WTC11 (cell line): ENCODE results near the gene KHSRP. TPM values are rescaled to one million over a fixed set of nuclear protein-coding genes. Genes with fewer than 3 reads are reported as not detected.
A peak's percentile ranks its signal among the peaks of the same experiment; 100 is the strongest.

Source experiments
- ATAC-seq: fragments of 200-7000 bp; cut with Tn5 transposase; 2 replicates; pipeline ENCODE4 v1.10.0; 2021; ENCODE audit warnings: mild to moderate bottlenecking, moderate library complexity
- CTCF ChIA-PET: fragments of 300-600 bp; sonication (Branson Sonifier 250); formaldehyde crosslinking; loops from one replicate; lab custom pipeline; 2021; ENCODE audit warnings: antibody characterized with exemption; lab: Charles Lee
- POLR2A ChIA-PET: fragments of 350-600 bp; sonication (Branson Sonifier 250); formaldehyde crosslinking; loops from one replicate; lab custom pipeline; 2021; ENCODE audit warnings: antibody characterized with exemption; lab: Charles Lee
- DNase-seq: peaks from one replicate; pipeline ENCODE4 v3.0.0; 2021; ENCODE audit warnings: low spot score
- H3K27ac Mint-ChIP-seq: 2 replicates; pipeline ENCODE4 v1.8.0; 2021; ENCODE audit warnings: mixed read lengths
- H3K27me3 Mint-ChIP-seq: 2 replicates; pipeline ENCODE4 v1.8.0; 2021; ENCODE audit warnings: low read depth, mild to moderate bottlenecking, moderate library complexity, mixed read lengths
- H3K36me3 Mint-ChIP-seq: 2 replicates; pipeline ENCODE4 v1.8.0; 2021; ENCODE audit warnings: mixed read lengths
- H3K4me1 Mint-ChIP-seq: 2 replicates; pipeline ENCODE4 v1.8.0; 2022; ENCODE audit warnings: mixed read lengths
- H3K4me3 Mint-ChIP-seq: 2 replicates; pipeline ENCODE4 v1.8.0; 2021; ENCODE audit warnings: mild to moderate bottlenecking, moderate library complexity, mixed read lengths
- H3K9me3 Mint-ChIP-seq: 2 replicates; pipeline ENCODE4 v1.8.0; 2021; ENCODE audit warnings: mixed read lengths
- CREM ChIP-seq: sonication (generic); formaldehyde crosslinking; IDR thresholded peaks from 2 replicates; pipeline ENCODE4 v1.8.1; 2022; ENCODE audit warnings: mild to moderate bottlenecking, missing genetic modification reagents, moderate library complexity
- IRF2 ChIP-seq: sonication (generic); formaldehyde crosslinking; IDR thresholded peaks from 2 replicates; pipeline ENCODE4 v1.8.0; 2022; ENCODE audit warnings: low read depth, missing genetic modification reagents, borderline replicate concordance
- JAZF1 ChIP-seq: fragments of 250-450 bp; sonication (Bioruptor Pico); IDR thresholded peaks from 2 replicates; pipeline ENCODE4 v1.9.0; 2021; ENCODE audit warnings: moderate library complexity, mild to moderate bottlenecking, inconsistent platforms
- KAT7 ChIP-seq: sonication (generic); formaldehyde crosslinking; IDR thresholded peaks from 2 replicates; pipeline ENCODE4 v1.8.1; 2023; ENCODE audit warnings: missing genetic modification reagents, mild to moderate bottlenecking, borderline replicate concordance
- NFATC4 ChIP-seq: fragments of 250-450 bp; sonication (Bioruptor Pico); IDR thresholded peaks from 2 replicates; pipeline ENCODE4 v1.9.0; 2021; ENCODE audit warnings: mild to moderate bottlenecking
- NR2C2 ChIP-seq: sonication (generic); formaldehyde crosslinking; IDR thresholded peaks from 2 replicates; pipeline ENCODE4 v1.8.0; 2022; ENCODE audit warnings: mild to moderate bottlenecking, missing genetic modification reagents
- PRRX2 ChIP-seq: fragments of 250-450 bp; sonication (Bioruptor Pico); IDR thresholded peaks from 2 replicates; pipeline ENCODE4 v1.8.0; 2021; ENCODE audit warnings: mild to moderate bottlenecking
- SP1 ChIP-seq: sonication (generic); formaldehyde crosslinking; conservative IDR thresholded peaks from 2 replicates; pipeline ENCODE4 v1.8.1; 2022; ENCODE audit warnings: missing genetic modification reagents
- TCF7 ChIP-seq: sonication (generic); formaldehyde crosslinking; IDR thresholded peaks from 2 replicates; pipeline ENCODE4 v1.8.0; 2022; ENCODE audit warnings: mild to moderate bottlenecking, low read depth, missing genetic modification reagents, moderate library complexity
- TP53 ChIP-seq: sonication (generic); formaldehyde crosslinking; IDR thresholded peaks from 2 replicates; pipeline ENCODE4 v1.8.1; 2023; ENCODE audit warnings: mild to moderate bottlenecking, missing genetic modification reagents
- USF1 ChIP-seq: sonication (generic); formaldehyde crosslinking; IDR thresholded peaks from 2 replicates; pipeline ENCODE4 v1.8.0; 2022; ENCODE audit warnings: mild to moderate bottlenecking, missing genetic modification reagents
- ZNF263 ChIP-seq: sonication (generic); formaldehyde crosslinking; IDR thresholded peaks from 2 replicates; pipeline ENCODE4 v1.8.1; 2022; ENCODE audit warnings: low read depth, mild to moderate bottlenecking, moderate library complexity, missing genetic modification reagents
- ZNF281 ChIP-seq: sonication (generic); formaldehyde crosslinking; IDR thresholded peaks from 2 replicates; pipeline ENCODE4 v1.8.0; 2023; ENCODE audit warnings: mild to moderate bottlenecking, missing genetic modification reagents
- total RNA-seq: library from RNA; stranded (reverse); gene quantifications from 3 replicates; pipeline ENCODE4 v1.2.3, GENCODE V29; 2021
- TF ChIP-seq, protein P1 (sequence below): sonication (generic); formaldehyde crosslinking; IDR thresholded peaks from 2 replicates; pipeline ENCODE4 v1.8.0; 2022; ENCODE audit warnings: mild to moderate bottlenecking, missing genetic modification reagents
- TF ChIP-seq, protein P2 (sequence below): fragments of 250-450 bp; sonication (Bioruptor Pico); IDR thresholded peaks from 2 replicates; pipeline ENCODE4 v1.9.0; 2021; ENCODE audit warnings: mild to moderate bottlenecking, borderline replicate concordance
- TF ChIP-seq, protein P3 (sequence below): sonication (generic); formaldehyde crosslinking; IDR thresholded peaks from 2 replicates; pipeline ENCODE4 v1.8.1; 2022; ENCODE audit warnings: low read depth, mild to moderate bottlenecking, moderate library complexity, missing genetic modification reagents, borderline replicate concordance
- TF ChIP-seq, protein P4 (sequence below): fragments of 250-450 bp; sonication (Bioruptor Pico); conservative IDR thresholded peaks from 2 replicates; pipeline ENCODE4 v1.9.0; 2021; ENCODE audit warnings: mild to moderate bottlenecking

Gene KHSRP
- total RNA-seq, 1 experiment from 2014 or later: 572 TPM

GRCh38 chr19:6412061-6412446 is 12.6 kb downstream of the KHSRP start (continued):
- 0 out of 2 replicates have a peak, but pooled peaks have one; percentile 18 for TF ChIP-seq TP53 (CRISPR knock-in tag)
- 0 out of 2 replicates have a peak, but pooled peaks have one; percentile 12 for TF ChIP-seq PRRX2 (CRISPR knock-in tag)
- TF ChIP-seq TCF7 (CRISPR knock-in tag): no peak
- TF ChIP-seq, protein P1, sequence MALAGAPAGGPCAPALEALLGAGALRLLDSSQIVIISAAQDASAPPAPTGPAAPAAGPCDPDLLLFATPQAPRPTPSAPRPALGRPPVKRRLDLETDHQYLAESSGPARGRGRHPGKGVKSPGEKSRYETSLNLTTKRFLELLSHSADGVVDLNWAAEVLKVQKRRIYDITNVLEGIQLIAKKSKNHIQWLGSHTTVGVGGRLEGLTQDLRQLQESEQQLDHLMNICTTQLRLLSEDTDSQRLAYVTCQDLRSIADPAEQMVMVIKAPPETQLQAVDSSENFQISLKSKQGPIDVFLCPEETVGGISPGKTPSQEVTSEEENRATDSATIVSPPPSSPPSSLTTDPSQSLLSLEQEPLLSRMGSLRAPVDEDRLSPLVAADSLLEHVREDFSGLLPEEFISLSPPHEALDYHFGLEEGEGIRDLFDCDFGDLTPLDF (CRISPR knock-in tag): no peak
- TF ChIP-seq, protein P2, sequence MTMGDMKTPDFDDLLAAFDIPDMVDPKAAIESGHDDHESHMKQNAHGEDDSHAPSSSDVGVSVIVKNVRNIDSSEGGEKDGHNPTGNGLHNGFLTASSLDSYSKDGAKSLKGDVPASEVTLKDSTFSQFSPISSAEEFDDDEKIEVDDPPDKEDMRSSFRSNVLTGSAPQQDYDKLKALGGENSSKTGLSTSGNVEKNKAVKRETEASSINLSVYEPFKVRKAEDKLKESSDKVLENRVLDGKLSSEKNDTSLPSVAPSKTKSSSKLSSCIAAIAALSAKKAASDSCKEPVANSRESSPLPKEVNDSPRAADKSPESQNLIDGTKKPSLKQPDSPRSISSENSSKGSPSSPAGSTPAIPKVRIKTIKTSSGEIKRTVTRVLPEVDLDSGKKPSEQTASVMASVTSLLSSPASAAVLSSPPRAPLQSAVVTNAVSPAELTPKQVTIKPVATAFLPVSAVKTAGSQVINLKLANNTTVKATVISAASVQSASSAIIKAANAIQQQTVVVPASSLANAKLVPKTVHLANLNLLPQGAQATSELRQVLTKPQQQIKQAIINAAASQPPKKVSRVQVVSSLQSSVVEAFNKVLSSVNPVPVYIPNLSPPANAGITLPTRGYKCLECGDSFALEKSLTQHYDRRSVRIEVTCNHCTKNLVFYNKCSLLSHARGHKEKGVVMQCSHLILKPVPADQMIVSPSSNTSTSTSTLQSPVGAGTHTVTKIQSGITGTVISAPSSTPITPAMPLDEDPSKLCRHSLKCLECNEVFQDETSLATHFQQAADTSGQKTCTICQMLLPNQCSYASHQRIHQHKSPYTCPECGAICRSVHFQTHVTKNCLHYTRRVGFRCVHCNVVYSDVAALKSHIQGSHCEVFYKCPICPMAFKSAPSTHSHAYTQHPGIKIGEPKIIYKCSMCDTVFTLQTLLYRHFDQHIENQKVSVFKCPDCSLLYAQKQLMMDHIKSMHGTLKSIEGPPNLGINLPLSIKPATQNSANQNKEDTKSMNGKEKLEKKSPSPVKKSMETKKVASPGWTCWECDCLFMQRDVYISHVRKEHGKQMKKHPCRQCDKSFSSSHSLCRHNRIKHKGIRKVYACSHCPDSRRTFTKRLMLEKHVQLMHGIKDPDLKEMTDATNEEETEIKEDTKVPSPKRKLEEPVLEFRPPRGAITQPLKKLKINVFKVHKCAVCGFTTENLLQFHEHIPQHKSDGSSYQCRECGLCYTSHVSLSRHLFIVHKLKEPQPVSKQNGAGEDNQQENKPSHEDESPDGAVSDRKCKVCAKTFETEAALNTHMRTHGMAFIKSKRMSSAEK (CRISPR knock-in tag): no peak
- TF ChIP-seq SP1: no peak

- ChIA-PET POLR2A (interaction anchor here (0.7 kb wide), 1 partner anchor 9 kb away, joined by 3 read pairs; no protein-coding TSS in a partner anchor), CTCF (no interaction called here)
- Mint-ChIP-seq H3K4me1 (peaks cover 6% of the 10 kb centered on the region), H3K27me3 (no peaks in the 10 kb centered on the region), H3K27ac (no peak overlapping the region), H3K9me3 (no peaks in the 10 kb centered on the region), H3K4me3 (no peak overlapping the region), H3K36me3 (peaks cover 6% of the 10 kb centered on the region)
- DNase-seq: no peak
- ATAC-seq: no peak
- TF ChIP-seq NR2C2 (CRISPR knock-in tag) (no peak), JAZF1 (no peak), KAT7 (no peak), ZNF281 (no peak), CREM (no peak), NFATC4 (no peak), IRF2 (CRISPR knock-in tag) (no peak), USF1 (CRISPR knock-in tag) (no peak), ZNF263 (CRISPR knock-in tag) (no peak)
- TF ChIP-seq, protein P2 (CRISPR knock-in tag): no peak
- TF ChIP-seq, protein P3, sequence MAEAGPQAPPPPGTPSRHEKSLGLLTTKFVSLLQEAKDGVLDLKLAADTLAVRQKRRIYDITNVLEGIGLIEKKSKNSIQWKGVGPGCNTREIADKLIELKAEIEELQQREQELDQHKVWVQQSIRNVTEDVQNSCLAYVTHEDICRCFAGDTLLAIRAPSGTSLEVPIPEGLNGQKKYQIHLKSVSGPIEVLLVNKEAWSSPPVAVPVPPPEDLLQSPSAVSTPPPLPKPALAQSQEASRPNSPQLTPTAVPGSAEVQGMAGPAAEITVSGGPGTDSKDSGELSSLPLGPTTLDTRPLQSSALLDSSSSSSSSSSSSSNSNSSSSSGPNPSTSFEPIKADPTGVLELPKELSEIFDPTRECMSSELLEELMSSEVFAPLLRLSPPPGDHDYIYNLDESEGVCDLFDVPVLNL (CRISPR knock-in tag): no peak
- TF ChIP-seq, protein P4, sequence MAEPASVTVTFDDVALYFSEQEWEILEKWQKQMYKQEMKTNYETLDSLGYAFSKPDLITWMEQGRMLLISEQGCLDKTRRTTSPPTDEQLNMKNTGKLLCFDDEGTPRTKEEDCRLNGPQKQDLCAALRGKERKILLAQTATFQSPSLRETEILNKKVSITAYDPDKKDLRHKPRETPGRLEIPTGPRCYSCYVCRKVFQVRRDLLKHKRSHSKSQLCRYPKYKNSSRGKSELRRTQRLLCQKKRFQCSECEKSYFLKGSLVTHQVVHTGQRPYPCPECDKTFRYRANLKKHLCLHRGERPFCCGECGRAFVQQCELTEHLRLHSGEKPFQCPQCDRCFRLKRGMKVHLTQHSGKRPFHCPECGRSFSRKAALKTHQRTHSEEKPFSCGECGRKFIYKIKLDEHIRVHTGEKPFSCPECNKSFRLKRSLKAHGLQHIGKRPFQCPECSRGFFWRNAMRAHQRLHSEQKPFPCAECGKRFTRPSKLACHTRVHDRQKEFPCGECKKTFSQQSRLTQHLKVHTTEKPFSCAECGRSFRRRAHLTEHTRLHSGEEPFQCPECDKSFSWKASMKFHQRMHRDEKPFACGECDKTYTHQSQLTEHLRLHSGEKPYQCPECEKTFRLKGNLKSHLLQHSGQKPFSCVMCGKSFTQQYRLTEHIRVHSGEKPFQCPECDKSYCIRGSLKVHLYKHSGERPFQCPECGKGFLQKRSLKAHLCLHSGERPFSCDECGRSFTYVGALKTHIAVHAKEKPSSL (CRISPR knock-in tag): no peak
These were observed 15.3 kb downstream of the KHSRP start for GRCh38 chr19:6409346-6409745.
